HFFc6 (cell line): ENCODE data around the gene CALML3. TPM values are rescaled to one million over a fixed set of nuclear protein-coding genes. Genes with fewer than 3 reads are reported as not detected.

Experiments
- DNase-seq: peaks from one replicate; pipeline ENCODE4 v3.0.0-alpha.2; 2018
- H3K27ac Mint-ChIP-seq: 2 replicates; pipeline ENCODE4 v1.8.0; 2020; ENCODE audit warnings: mild to moderate bottlenecking, mixed read lengths
- H3K27me3 Mint-ChIP-seq: 2 replicates; pipeline ENCODE4 v1.8.0; 2021; ENCODE audit warnings: mild to moderate bottlenecking, moderate library complexity, mixed read lengths; ENCODE audit not compliant: insufficient read depth
- H3K36me3 Mint-ChIP-seq: 2 replicates; pipeline ENCODE4 v1.8.0; 2021; ENCODE audit warnings: low read depth, mixed read lengths
- H3K4me1 Mint-ChIP-seq: 2 replicates; pipeline ENCODE4 v1.8.0; 2020; ENCODE audit warnings: low read depth, mixed read lengths
- H3K4me3 Mint-ChIP-seq: 2 replicates; pipeline ENCODE4 v1.8.0; 2020; ENCODE audit warnings: mild to moderate bottlenecking, moderate library complexity, mixed read lengths
- H3K9me3 Mint-ChIP-seq: 2 replicates; pipeline ENCODE4 v1.8.0; 2020; ENCODE audit warnings: mild to moderate bottlenecking, mixed read lengths
- total RNA-seq, 6 experiments: library from RNA; stranded (reverse); fragmentation: NEBNext Ultra II Directional; extraction: Animal tissue kit (Norgen Biotek cat#: 25700); gene quantifications; 2 replicates in 1 of 6; 3 replicates in 5 of 6; pipeline ENCODE4 v1.2.3, GENCODE V29; 2021
- TF ChIP-seq, protein P1 (sequence below): fragments of 200-600 bp; sonication (generic); IDR thresholded peaks from 2 replicates; pipeline ENCODE4 v1.5.0; 2021; ENCODE audit warnings: antibody characterized with exemption, mild to moderate bottlenecking

The CALML3 gene
- total RNA-seq, 6 experiments from 2014 or later: not detected

DNA sequence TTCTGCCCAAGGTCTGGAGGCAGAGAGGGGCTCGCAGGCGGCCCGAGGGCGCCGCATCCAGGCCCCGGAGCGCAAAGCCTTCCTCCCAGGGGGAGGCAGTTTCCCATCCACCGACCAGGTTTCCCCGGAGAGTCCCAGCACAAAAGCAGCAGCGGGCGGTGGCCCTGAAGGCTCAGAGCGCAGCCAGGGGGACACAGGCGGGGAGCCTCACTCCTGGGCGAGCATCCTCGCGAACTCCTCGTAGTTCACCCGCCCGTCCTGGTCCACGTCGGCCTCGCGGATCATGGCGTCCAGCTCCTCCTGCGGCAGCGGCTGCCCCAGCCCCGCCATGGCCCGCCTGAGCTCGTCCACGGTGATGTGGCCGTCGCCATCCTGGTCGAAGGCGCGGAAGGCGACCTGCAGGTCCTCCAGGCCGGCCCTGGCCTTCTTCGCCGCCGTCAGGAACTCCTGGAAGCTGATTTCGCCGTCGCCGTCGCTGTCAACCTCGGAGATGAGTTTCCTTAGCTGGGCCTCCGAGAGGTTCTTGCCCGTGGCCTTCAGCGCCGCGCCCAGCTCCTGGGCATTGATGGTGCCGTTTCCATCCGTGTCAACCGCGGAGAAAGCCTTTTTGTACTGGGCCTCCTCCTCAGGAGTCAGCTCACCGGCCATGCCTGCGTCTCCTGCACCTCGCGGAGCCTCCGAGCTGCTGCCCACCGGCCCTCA is 25.8 kb upstream of the CALML3 start:
- no peak overlapping the region for H3K27ac Mint-ChIP-seq
- TF ChIP-seq, protein P1, sequence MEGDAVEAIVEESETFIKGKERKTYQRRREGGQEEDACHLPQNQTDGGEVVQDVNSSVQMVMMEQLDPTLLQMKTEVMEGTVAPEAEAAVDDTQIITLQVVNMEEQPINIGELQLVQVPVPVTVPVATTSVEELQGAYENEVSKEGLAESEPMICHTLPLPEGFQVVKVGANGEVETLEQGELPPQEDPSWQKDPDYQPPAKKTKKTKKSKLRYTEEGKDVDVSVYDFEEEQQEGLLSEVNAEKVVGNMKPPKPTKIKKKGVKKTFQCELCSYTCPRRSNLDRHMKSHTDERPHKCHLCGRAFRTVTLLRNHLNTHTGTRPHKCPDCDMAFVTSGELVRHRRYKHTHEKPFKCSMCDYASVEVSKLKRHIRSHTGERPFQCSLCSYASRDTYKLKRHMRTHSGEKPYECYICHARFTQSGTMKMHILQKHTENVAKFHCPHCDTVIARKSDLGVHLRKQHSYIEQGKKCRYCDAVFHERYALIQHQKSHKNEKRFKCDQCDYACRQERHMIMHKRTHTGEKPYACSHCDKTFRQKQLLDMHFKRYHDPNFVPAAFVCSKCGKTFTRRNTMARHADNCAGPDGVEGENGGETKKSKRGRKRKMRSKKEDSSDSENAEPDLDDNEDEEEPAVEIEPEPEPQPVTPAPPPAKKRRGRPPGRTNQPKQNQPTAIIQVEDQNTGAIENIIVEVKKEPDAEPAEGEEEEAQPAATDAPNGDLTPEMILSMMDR: no peak
- H3K9me3 Mint-ChIP-seq: no peaks in the 10 kb centered on the region
- H3K27me3 Mint-ChIP-seq: peaks cover 29% of the 10 kb centered on the region
- no peaks in the 10 kb centered on the region for H3K36me3 Mint-ChIP-seq
- no peaks in the 10 kb centered on the region for H3K4me1 Mint-ChIP-seq
- no peak for DNase-seq
- H3K4me3 Mint-ChIP-seq: no peak overlapping the region

- TF ChIP-seq, protein P1: no peak
- H3K4me1 Mint-ChIP-seq: no peaks in the 10 kb centered on the region
- no peaks in the 10 kb centered on the region for H3K36me3 Mint-ChIP-seq
- no peak within 1 kb of the TSS for H3K4me3 Mint-ChIP-seq
- H3K27me3 Mint-ChIP-seq: peaks cover 29% of the 10 kb centered on the region
- no peak for DNase-seq
- no peaks in the 10 kb centered on the region for H3K9me3 Mint-ChIP-seq
- no peak within 1 kb of the TSS for H3K27ac Mint-ChIP-seq
Observed at GRCh38 chr10:5499493-5500140, 25.1 kb upstream of the CALML3 start, which contains the start of gene CALML5. Gene CALML5 (minus strand): TSS chr10:5499570. CDS start chr10:5499438, 132 bp downstream.

DNA sequence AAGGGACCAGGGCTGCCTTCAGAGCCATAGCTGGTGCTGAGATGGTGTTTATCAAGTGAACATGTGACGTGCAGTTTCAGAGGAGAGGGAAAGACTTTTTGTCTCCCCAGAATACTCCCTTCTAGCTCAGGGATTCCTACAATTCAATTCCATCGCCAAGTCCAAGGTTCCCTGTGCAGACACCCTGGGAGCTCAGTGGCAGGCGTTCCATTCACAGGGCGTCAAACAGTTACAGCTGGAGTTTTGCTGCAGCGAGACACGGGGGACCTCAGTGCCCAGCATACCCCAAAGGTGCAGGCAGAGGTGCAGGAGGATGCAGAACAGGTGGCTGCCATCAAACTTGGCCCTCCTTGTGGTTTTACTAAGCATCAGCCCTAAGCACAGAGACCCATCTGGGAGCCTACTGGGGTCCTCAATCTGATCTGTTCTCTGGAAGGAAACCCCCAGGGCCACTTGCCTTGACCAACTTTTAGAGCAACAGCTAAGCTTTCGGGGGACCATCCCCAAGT is 24.5 kb upstream of the CALML3 start:
- no peaks in the 10 kb centered on the region for H3K9me3 Mint-ChIP-seq
- DNase-seq: no peak
- no peak overlapping the region for H3K4me3 Mint-ChIP-seq
- H3K4me1 Mint-ChIP-seq: no peaks in the 10 kb centered on the region
- no peaks in the 10 kb centered on the region for H3K36me3 Mint-ChIP-seq
- H3K27me3 Mint-ChIP-seq: peaks cover 31% of the 10 kb centered on the region
- TF ChIP-seq, protein P1: no peak
- no peak overlapping the region for H3K27ac Mint-ChIP-seq

DNA sequence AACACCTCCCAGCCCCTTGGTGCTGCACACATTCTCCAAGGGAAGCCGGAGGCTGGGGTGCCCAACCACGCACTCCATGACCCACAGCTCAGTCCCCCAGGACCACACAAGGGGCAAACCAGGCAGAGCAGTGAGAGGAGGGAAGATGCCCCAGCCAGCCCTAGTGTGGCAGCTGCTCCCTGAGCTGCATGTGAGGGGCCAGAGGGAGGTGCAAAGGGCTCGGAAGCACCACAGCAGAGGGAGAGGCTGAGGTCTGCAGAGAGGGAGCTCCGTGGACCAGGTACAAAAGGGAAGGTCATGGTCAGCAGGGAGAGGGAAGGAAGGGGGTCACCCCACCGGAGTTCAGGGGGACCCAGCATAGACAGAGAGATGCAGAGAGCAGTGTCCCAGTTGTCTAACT is 23.9 kb upstream of the CALML3 start:
- no peak overlapping the region for H3K27ac Mint-ChIP-seq
- H3K4me3 Mint-ChIP-seq: no peak overlapping the region
- H3K27me3 Mint-ChIP-seq: peaks cover 33% of the 10 kb centered on the region
- TF ChIP-seq, protein P1: no peak
- no peaks in the 10 kb centered on the region for H3K4me1 Mint-ChIP-seq
- DNase-seq: no peak
- H3K36me3 Mint-ChIP-seq: no peaks in the 10 kb centered on the region
- no peaks in the 10 kb centered on the region for H3K9me3 Mint-ChIP-seq

GRCh38 chr10:5502061-5502521 is 22.7 kb upstream of the CALML3 start:
- H3K9me3 Mint-ChIP-seq: no peaks in the 10 kb centered on the region
- H3K4me3 Mint-ChIP-seq: no peak overlapping the region
- peaks cover 33% of the 10 kb centered on the region for H3K27me3 Mint-ChIP-seq
- TF ChIP-seq, protein P1: no peak
- no peaks in the 10 kb centered on the region for H3K4me1 Mint-ChIP-seq
- H3K36me3 Mint-ChIP-seq: no peaks in the 10 kb centered on the region
- DNase-seq: no peak
- no peak overlapping the region for H3K27ac Mint-ChIP-seq
